CD4-positive, alpha-beta T cell treated with Interleukin-1 beta for 1 hour (primary cell): ENCODE measurements around the gene PDE9A.
A peak's percentile ranks its signal among the peaks of the same experiment; 100 is the strongest.
"Not testable (repeated sequence)": the region's sequence is repeated elsewhere in the genome, so short reads cannot be mapped to it uniquely, and the experiment has no call there.

Source experiments
- DNase-seq, 2 donors: peaks; one replicate each; pipeline ENCODE4 v3.0.0-alpha.2; 2020 to 2022

The PDE9A gene

GRCh38 chr21:42809171-42809570 is 155.8 kb downstream of the PDE9A start:
- DNase-seq: no peak

- no peak for DNase-seq
These were observed 156.4 kb downstream of the PDE9A start for GRCh38 chr21:42809577-42810475.

- no peak for DNase-seq
These were observed 158.5 kb downstream of the PDE9A start for GRCh38 chr21:42811960-42812359.

GRCh38 chr21:42812528-42813241 is 159.3 kb downstream of the PDE9A start:
- not testable (repeated sequence) for DNase-seq

- DNase-seq: no peak
These were observed 161.8 kb downstream of the PDE9A start for GRCh38 chr21:42815217-42815616.

- DNase-seq: peak; percentile 69 to 70
These were observed 164.9 kb downstream of the PDE9A start for GRCh38 chr21:42818328-42818749.

- DNase-seq: no peak
These were observed 166.6 kb downstream of the PDE9A start for GRCh38 chr21:42819861-42820615.

GRCh38 chr21:42820616-42821465 is 167.4 kb downstream of the PDE9A start:
- no peak for DNase-seq
